PC-3 (cell line): ENCODE measurements around the gene MAPK4.

ENCODE experiments used
- EZH2 ChIP-seq: fragments of 300-600 bp; sonication (generic); IDR thresholded peaks from one replicate; pipeline ENCODE4 v1.6.1; 2017; ENCODE audit warnings: antibody characterized with exemption, mild to moderate bottlenecking, low read length; ENCODE audit not compliant: unreplicated experiment
- EZH2phosphoT487 ChIP-seq: fragments of 300-600 bp; sonication (generic); IDR thresholded peaks from 2 replicates; pipeline ENCODE4 v1.6.1; 2018; ENCODE audit warnings: mild to moderate bottlenecking, antibody characterized with exemption, low read length, borderline replicate concordance
- TF ChIP-seq, protein P1 (sequence below): fragments of 300-600 bp; sonication (generic); conservative IDR thresholded peaks from 2 replicates; pipeline ENCODE4 v1.5.1; 2017; ENCODE audit warnings: antibody characterized with exemption, low read depth, mild to moderate bottlenecking, low read length

DNA sequence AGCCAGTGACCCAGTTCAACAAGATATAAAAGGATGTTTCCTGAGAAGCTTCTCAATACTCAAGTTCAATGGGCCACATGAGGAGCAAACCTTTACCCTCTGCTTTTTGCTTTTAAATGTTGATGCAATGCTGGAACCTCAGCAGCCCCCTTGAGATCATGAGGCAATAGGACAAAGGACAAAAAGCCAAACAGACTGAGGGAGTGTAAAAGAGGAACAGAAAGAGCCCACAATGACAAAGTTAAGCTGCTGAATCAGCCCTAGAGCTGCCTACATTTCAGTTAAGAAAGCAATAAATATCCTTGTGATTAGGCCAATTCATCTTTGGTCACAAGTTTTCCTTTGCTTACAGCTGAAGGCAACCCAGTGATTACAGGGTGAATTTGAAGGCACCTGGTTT lies 183.1 kb downstream of the MAPK4 start:
- TF ChIP-seq, protein P1, sequence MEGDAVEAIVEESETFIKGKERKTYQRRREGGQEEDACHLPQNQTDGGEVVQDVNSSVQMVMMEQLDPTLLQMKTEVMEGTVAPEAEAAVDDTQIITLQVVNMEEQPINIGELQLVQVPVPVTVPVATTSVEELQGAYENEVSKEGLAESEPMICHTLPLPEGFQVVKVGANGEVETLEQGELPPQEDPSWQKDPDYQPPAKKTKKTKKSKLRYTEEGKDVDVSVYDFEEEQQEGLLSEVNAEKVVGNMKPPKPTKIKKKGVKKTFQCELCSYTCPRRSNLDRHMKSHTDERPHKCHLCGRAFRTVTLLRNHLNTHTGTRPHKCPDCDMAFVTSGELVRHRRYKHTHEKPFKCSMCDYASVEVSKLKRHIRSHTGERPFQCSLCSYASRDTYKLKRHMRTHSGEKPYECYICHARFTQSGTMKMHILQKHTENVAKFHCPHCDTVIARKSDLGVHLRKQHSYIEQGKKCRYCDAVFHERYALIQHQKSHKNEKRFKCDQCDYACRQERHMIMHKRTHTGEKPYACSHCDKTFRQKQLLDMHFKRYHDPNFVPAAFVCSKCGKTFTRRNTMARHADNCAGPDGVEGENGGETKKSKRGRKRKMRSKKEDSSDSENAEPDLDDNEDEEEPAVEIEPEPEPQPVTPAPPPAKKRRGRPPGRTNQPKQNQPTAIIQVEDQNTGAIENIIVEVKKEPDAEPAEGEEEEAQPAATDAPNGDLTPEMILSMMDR = no peak
- TF ChIP-seq EZH2 = no peak
- no peak for TF ChIP-seq EZH2phosphoT487
